Hepatic stellate cell (primary cell): ENCODE data around the gene SOWAHC.

Source experiments
- DNase-seq: peaks from one replicate; pipeline ENCODE4 v3.0.0; 2011; ENCODE audit warnings: low spot score

The SOWAHC gene

DNA sequence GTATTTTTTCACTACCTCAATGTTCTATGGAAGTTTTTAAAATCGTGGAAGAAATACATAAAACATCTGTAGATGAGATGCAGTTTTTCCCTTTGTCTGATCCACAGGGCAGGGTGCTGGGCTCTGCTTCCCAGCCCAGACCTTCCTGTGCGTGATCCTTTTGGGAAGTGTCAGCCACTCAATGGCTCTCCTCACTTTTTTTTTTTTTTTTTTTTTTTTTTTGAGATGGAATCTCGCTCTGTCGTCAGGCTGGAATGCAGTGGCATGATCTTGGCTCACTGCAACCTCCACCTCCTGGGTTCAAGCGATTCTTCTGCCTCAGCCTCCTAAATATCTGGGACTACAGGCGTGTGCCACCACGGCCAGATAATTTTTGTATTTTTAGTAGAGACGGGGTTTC lies 32.8 kb downstream of the SOWAHC start:
- no peak for DNase-seq

- no peak for DNase-seq
Observed at GRCh38 chr2:109647636-109648035, 33.5 kb downstream of the SOWAHC start.

- no peak for DNase-seq
Observed at GRCh38 chr2:109648041-109648527, 33.9 kb downstream of the SOWAHC start.

DNA sequence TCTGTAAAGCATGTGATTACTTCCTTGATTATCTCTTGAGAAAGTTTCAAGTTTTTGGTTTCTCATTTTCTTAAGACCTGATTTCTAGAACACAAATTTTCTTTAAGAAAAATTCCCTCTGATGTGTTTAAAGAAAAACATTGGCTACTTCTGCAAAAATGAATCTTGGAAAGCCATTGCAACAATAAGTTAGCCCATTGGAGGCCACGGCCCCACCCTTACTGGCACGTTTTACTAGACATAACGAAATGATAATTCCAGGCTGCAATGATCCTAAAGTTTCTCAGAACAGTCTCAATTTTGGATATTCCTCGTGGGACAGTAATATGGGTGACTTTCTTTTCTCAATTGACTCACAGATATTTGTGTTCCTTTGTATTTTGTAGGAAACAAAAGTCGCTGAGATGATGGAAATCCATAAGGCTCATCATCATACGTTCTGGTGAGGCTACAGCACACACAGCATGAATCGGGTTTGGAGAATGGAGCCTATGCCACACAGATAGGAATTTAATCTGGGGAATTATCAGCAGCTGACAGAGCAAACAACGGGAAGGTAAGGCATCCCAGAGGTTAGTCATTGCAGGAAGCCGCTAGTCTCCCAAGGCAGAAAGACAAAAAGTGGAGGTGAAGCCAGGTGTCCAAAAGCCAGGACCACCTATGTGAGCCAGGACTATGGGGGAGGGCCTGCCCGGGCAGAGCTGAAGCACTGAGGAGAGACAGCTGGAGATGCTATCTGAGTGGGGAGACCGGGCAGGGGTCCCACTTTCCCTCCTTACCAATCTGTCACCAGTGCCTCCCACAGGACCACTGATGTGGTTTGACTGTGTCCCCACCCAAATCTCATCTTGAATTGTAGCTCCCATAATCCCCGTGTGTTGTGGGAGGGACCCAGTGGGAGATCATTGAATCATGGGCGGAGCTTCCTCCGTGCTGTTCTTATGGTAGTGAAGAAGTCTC lies 35.9 kb downstream of the SOWAHC start:
- no peak for DNase-seq

DNA sequence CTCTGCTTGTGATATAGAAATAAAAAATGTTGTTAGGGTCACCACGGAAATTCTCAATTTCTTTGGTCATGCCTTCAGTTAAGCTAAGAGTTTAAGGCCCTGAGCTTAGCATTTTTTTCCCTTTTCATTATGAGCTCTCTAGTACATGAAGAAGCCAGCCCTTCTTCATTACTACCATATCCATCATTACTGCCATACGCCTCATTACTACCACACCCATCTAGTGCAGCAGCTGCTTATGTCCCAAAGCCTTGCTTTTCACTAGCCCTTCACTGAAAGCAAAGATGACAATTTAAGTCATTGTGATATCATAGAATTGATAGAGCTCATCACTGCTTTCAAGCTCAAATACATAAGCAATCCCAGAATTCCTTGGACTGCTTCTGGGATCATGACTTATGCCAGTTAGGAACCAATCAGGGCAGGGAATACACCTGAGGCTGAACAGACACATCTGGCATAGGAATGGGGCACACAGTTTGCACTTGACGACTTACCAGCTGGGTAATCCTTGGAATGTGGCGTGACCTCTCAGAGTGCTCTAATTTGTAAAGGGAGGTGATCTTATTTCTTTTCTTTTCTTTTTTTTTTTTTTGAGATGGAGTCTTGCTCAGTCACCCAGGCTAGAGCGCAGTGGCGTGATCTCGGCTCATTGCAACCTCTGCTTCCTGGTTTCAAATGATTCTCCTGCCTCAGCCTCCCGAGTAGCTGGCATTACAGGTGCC lies 40.3 kb downstream of the SOWAHC start:
- no peak for DNase-seq

GRCh38 chr2:109655287-109655686 lies 41.1 kb downstream of the SOWAHC start:
- no peak for DNase-seq

GRCh38 chr2:109659396-109660045 lies 45.4 kb downstream of the SOWAHC start:
- DNase-seq, result no peak

- no peak for DNase-seq
Observed at GRCh38 chr2:109660046-109660860, 46.1 kb downstream of the SOWAHC start.

GRCh38 chr2:109662889-109663288 lies 48.7 kb downstream of the SOWAHC start:
- DNase-seq, result no peak

DNA sequence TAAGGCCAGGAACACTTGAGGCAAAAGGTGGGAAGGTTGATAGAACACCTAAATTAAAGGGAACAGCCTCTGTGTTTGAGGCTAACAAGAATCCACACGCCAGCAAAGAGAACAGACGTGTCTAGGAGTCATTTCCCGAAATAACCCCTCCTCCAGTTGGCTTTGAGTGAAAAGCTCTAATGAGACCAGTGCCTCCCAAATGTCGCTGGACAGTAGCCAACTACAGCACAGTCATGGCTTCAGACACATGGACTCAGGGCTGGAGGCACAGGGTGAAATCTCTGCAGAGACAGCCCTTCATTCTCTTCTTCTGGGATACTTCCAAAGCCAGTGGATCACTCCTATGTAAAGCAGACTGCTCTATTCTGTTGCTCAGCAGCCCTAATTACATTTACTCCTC lies 49.6 kb downstream of the SOWAHC start:
- no peak for DNase-seq

DNA sequence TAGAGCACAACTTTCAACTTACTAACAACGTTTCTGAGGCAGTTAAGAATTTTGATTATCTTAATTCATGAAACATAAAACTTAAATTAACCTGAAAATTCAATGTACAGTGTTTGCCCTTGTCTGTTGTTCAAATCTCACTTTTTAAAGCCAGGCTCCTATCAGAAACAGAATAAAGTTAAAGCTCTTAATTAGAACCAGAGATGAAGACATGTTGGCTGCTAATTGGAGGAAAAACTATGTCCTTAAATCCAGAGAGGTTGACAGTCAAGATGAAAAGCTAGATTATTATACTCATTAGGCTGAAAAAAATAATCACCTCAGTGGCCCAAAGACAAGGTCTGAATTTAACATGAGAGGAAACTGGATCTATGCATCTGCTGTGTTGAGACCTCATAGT lies 52.3 kb downstream of the SOWAHC start:
- DNase-seq, result no peak
